Lung (tissue), 12 donors: ENCODE results near the gene MIAT. TPM values are rescaled to one million over a fixed set of nuclear protein-coding genes. Genes with fewer than 3 reads are reported as not detected.
"Not testable (repeated sequence)": the region's sequence is repeated elsewhere in the genome, so short reads cannot be mapped to it uniquely, and the experiment has no call there.

Experiments
- ATAC-seq: fragments of 200-7000 bp; cut with Tn5 transposase; one replicate; pipeline ENCODE4 v1.9.1; 2020; ENCODE audit warnings: moderate number of reproducible peaks; ENCODE audit not compliant: insufficient read depth, low FRiP score
- DNase-seq, 3 donors: peaks; one replicate each; pipeline ENCODE4 v3.0.0-alpha.2; 2013 to 2017
- H3K27ac ChIP-seq, 2 donors: one replicate each; pipeline ENCODE4 v1.5.1; 2013; ENCODE audit warnings: mild to moderate bottlenecking in 2 of 2, moderate library complexity in 2 of 2, control low read depth in 1 of 2, inconsistent platforms in 1 of 2, low read depth in 1 of 2, low read length in 1 of 2
- H3K27me3 ChIP-seq, 3 donors: one replicate each; pipeline ENCODE4 v1.5.1; 2013; ENCODE audit warnings: low read length in 2 of 3; ENCODE audit not compliant: control insufficient read depth in 3 of 3, insufficient read depth in 3 of 3
- H3K36me3 ChIP-seq, 4 donors: one replicate each; pipeline ENCODE4 v1.5.1; 2013; ENCODE audit warnings: low read length in 4 of 4, mild to moderate bottlenecking in 1 of 4, moderate library complexity in 1 of 4; ENCODE audit not compliant: control insufficient read depth in 4 of 4, insufficient read depth in 4 of 4
- H3K4me1 ChIP-seq, 5 donors: one replicate each; pipeline ENCODE4 v1.5.1; 2013; ENCODE audit warnings: low read length in 5 of 5, mild to moderate bottlenecking in 2 of 5, moderate library complexity in 1 of 5; ENCODE audit not compliant: control insufficient read depth in 5 of 5, insufficient read depth in 5 of 5
- H3K4me3 ChIP-seq: one replicate; pipeline ENCODE4 v1.5.1; 2013; ENCODE audit warnings: mild to moderate bottlenecking, control low read depth, moderate library complexity
- H3K9ac ChIP-seq, 2 donors: one replicate each; pipeline ENCODE4 v1.5.1; 2013; ENCODE audit warnings: low read length in 2 of 2, control low read depth in 1 of 2; ENCODE audit not compliant: insufficient read depth in 1 of 2
- H3K9me3 ChIP-seq, 4 donors: one replicate each; pipeline ENCODE4 v1.5.1; 2013; ENCODE audit warnings: low read length in 3 of 4, mild to moderate bottlenecking in 1 of 4, moderate library complexity in 1 of 4; ENCODE audit not compliant: control insufficient read depth in 4 of 4, insufficient read depth in 3 of 4
- CTCF ChIP-seq: IDR thresholded peaks from 2 replicates; pipeline ENCODE4 v1.5.1; 2012; ENCODE audit warnings: mild to moderate bottlenecking; ENCODE audit errors: control extremely low read depth, extremely low read depth
- WGBS, 2 donors: extraction: QIAGEN DNeasy Blood & Tissue Kit; methylation state at CpG; one replicate each; pipeline ENCODE4 v1.1.7; 2013; 5-methylcytosine and 5-hydroxymethylcytosine counted together
- polyA plus RNA-seq, 2 donors: library from polyadenylated mRNA; stranded (reverse); fragments of 200-250 nt; gene quantifications; one replicate each; pipeline ENCODE4 v1.2.1, GENCODE V29; 2013
- total RNA-seq, 2 donors: library from RNA; depleted of rRNA in 1 of 2; stranded (reverse); fragments of >200 nt in 1 of 2; gene quantifications; one replicate each; pipeline ENCODE4 v1.2.1, GENCODE V29; 2014 to 2021
- donor health status: control.
- donor health status: control.
- donor health status: Bipolar disorder and iron deficiency.
- donor health status: healthy.
- donor health status: DM: yes; HTN: yes; CAD: no.

The MIAT gene
- total and polyA plus RNA-seq, 4 donors = 1.7 to 5.4 (median 4.8) TPM

GRCh38 chr22:26701323-26701722 lies 43.9 kb downstream of the MIAT start:
- peaks cover 0 to 8% (median under 1%) of the 10 kb centered on the region in 4 donors for H3K9me3 ChIP-seq
- H3K4me3 ChIP-seq = no peak overlapping the region
- H3K9ac ChIP-seq = no peak overlapping the region
- 53 to 72% methylated on average over 1 of the region's 1 CpG for WGBS, 2 donors
- H3K4me1 ChIP-seq = no peaks in the 10 kb centered on the region
- H3K27ac ChIP-seq = no peak overlapping the region
- H3K27me3 ChIP-seq = no peaks in the 10 kb centered on the region
- ATAC-seq = no peak
- H3K36me3 ChIP-seq = peaks cover 0 to 13% (median 5%) of the 10 kb centered on the region in 4 donors
- no peak for DNase-seq
- no peak for TF ChIP-seq CTCF

GRCh38 chr22:26702906-26703830 lies 45.8 kb downstream of the MIAT start:
- no peak for DNase-seq
- WGBS, 2 donors = 95 to 96% methylated on average over 6 of the region's 6 CpGs
- Histone ChIP-seq H3K9ac (no peak overlapping the region), H3K4me1 (no peaks in the 10 kb centered on the region), H3K36me3 (peaks cover 2 to 10% (median 6%) of the 10 kb centered on the region in 4 donors), H3K27ac (no peak overlapping the region), H3K27me3 (no peaks in the 10 kb centered on the region), H3K9me3 (peaks cover 0 to 8% (median 2%) of the 10 kb centered on the region in 4 donors), H3K4me3 (no peak overlapping the region)
- no peak for TF ChIP-seq CTCF
- no peak for ATAC-seq

- WGBS, 2 donors = 58 to 72% methylated on average over 4 of the region's 4 CpGs
- not testable (repeated sequence) for DNase-seq, H3K9ac ChIP-seq, H3K27ac ChIP-seq, H3K36me3 ChIP-seq, H3K9me3 ChIP-seq, H3K4me3 ChIP-seq, ATAC-seq, H3K4me1 ChIP-seq, H3K27me3 ChIP-seq
These were observed 48.0 kb downstream of the MIAT start for GRCh38 chr22:26705379-26705778.

- H3K9me3 ChIP-seq = peaks cover 0 to 3% (median 0%) of the 10 kb centered on the region in 4 donors
- H3K27ac ChIP-seq = no peak overlapping the region
- peaks cover 0 to 3% (median 0%) of the 10 kb centered on the region in 5 donors for H3K4me1 ChIP-seq
- DNase-seq (no peak), ATAC-seq (no peak)
- H3K4me3 ChIP-seq = no peak overlapping the region
- WGBS, 2 donors = 92 to 95% methylated on average over 2 of the region's 2 CpGs
- H3K36me3 ChIP-seq = peaks cover 0 to 4% (median 2%) of the 10 kb centered on the region in 4 donors
- no peak for TF ChIP-seq CTCF
- H3K27me3 ChIP-seq = no peaks in the 10 kb centered on the region
- H3K9ac ChIP-seq = no peak overlapping the region
These were observed 49.7 kb downstream of the MIAT start for GRCh38 chr22:26707090-26707489.
